Measurements from ENCODE around the gene ZNF189. TPM values are rescaled to one million over a fixed set of nuclear protein-coding genes. Genes with fewer than 3 reads are reported as not detected.

The ZNF189 gene
- total and polyA plus RNA-seq, 4 donors, result 26.2 to 50.0 (median 37.5) TPM

- Histone ChIP-seq H3K27me3 (ENCODE audit: control insufficient read depth, insufficient read depth, low read length) (no peaks in the 10 kb centered on the region), H3K36me3 (ENCODE audit: control insufficient read depth, insufficient read depth, low read length) (no peaks in the 10 kb centered on the region), H3K4me3 (ENCODE audit: low read depth, low read length) (no peak overlapping the region), H3K4me1 (ENCODE audit: control insufficient read depth, insufficient read depth, low read length) (no peaks in the 10 kb centered on the region), H3K27ac (ENCODE audit: low read depth, low read length) (no peak overlapping the region), H3K9me3 (ENCODE audit: control insufficient read depth, insufficient read depth, low read length) (no peaks in the 10 kb centered on the region)
- WGBS (ENCODE audit: insufficient coverage), result 92% methylated on average over 3 of the region's 7 CpGs
- DNase-seq (ENCODE audit: low read depth in 4 of 6, low spot score in 6 of 6), result no peak
Observed at GRCh38 chr9:101429736-101430135, 31.1 kb downstream of the ZNF189 start.

- no peaks in the 10 kb centered on the region for H3K27me3 ChIP-seq (ENCODE audit: control insufficient read depth, insufficient read depth, low read length)
- H3K4me1 ChIP-seq (ENCODE audit: control insufficient read depth, insufficient read depth, low read length), result no peaks in the 10 kb centered on the region
- no peaks in the 10 kb centered on the region for H3K9me3 ChIP-seq (ENCODE audit: control insufficient read depth, insufficient read depth, low read length)
- DNase-seq (ENCODE audit: low read depth in 4 of 6, low spot score in 6 of 6), result no peak
- no peak overlapping the region for H3K4me3 ChIP-seq (ENCODE audit: low read depth, low read length)
- H3K36me3 ChIP-seq (ENCODE audit: control insufficient read depth, insufficient read depth, low read length), result no peaks in the 10 kb centered on the region
- no peak overlapping the region for H3K27ac ChIP-seq (ENCODE audit: low read depth, low read length)
Observed at GRCh38 chr9:101432171-101432570, 33.5 kb downstream of the ZNF189 start.

DNA sequence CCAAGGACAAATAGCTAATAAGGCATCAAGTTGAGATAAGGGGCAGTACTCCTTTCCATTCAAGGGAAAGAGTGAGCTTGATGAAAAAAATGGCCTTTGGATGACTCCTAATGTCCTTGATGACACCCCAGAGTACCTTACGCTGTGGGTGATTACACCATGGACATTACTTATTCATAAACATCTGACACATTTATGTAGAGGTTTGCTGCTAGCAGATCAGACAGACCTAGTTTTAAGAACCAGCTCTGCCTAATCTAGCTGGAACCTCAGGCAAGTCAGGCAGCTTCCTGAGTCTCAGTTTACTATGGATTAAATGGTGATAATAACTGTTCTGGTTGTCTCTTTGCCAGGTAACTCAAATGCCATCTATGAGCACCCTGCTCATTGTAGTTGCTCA is 34.1 kb downstream of the ZNF189 start:
- Histone ChIP-seq H3K27ac (ENCODE audit: low read depth, low read length) (no peak overlapping the region), H3K4me3 (ENCODE audit: low read depth, low read length) (no peak overlapping the region), H3K4me1 (ENCODE audit: control insufficient read depth, insufficient read depth, low read length) (no peaks in the 10 kb centered on the region), H3K36me3 (ENCODE audit: control insufficient read depth, insufficient read depth, low read length) (no peaks in the 10 kb centered on the region), H3K9me3 (ENCODE audit: control insufficient read depth, insufficient read depth, low read length) (no peaks in the 10 kb centered on the region), H3K27me3 (ENCODE audit: control insufficient read depth, insufficient read depth, low read length) (no peaks in the 10 kb centered on the region)
- peak in 1 of 6 donors; percentile 19 for DNase-seq (ENCODE audit: low read depth in 4 of 6, low spot score in 6 of 6)
- WGBS (ENCODE audit: insufficient coverage), result no CpG with 5 or more reads among the region's 1 CpG

- Histone ChIP-seq H3K4me1 (ENCODE audit: control insufficient read depth, insufficient read depth, low read length) (no peaks in the 10 kb centered on the region), H3K9me3 (ENCODE audit: control insufficient read depth, insufficient read depth, low read length) (no peaks in the 10 kb centered on the region), H3K27me3 (ENCODE audit: control insufficient read depth, insufficient read depth, low read length) (no peaks in the 10 kb centered on the region), H3K4me3 (ENCODE audit: low read depth, low read length) (no peak overlapping the region), H3K36me3 (ENCODE audit: control insufficient read depth, insufficient read depth, low read length) (no peaks in the 10 kb centered on the region), H3K27ac (ENCODE audit: low read depth, low read length) (no peak overlapping the region)
- WGBS (ENCODE audit: insufficient coverage), result no CpG with 5 or more reads among the region's 3 CpGs
- DNase-seq (ENCODE audit: low read depth in 4 of 6, low spot score in 6 of 6), result no peak
Observed at GRCh38 chr9:101433229-101433628, 34.6 kb downstream of the ZNF189 start.

GRCh38 chr9:101434998-101435397 is 36.3 kb downstream of the ZNF189 start:
- Histone ChIP-seq H3K27ac (ENCODE audit: low read depth, low read length) (no peak overlapping the region), H3K4me1 (ENCODE audit: control insufficient read depth, insufficient read depth, low read length) (no peaks in the 10 kb centered on the region), H3K27me3 (ENCODE audit: control insufficient read depth, insufficient read depth, low read length) (no peaks in the 10 kb centered on the region), H3K36me3 (ENCODE audit: control insufficient read depth, insufficient read depth, low read length) (no peaks in the 10 kb centered on the region), H3K9me3 (ENCODE audit: control insufficient read depth, insufficient read depth, low read length) (no peaks in the 10 kb centered on the region), H3K4me3 (ENCODE audit: low read depth, low read length) (no peak overlapping the region)
- no CpG with 5 or more reads among the region's 3 CpGs for WGBS (ENCODE audit: insufficient coverage)
- DNase-seq (ENCODE audit: low read depth in 4 of 6, low spot score in 6 of 6), result no peak

- no CpG with 5 or more reads among the region's 2 CpGs for WGBS (ENCODE audit: insufficient coverage)
- H3K4me3 ChIP-seq (ENCODE audit: low read depth, low read length), result no peak within 1 kb of the TSS
- no peaks in the 10 kb centered on the region for H3K36me3 ChIP-seq (ENCODE audit: control insufficient read depth, insufficient read depth, low read length)
- H3K27ac ChIP-seq (ENCODE audit: low read depth, low read length), result no peak within 1 kb of the TSS
- no peaks in the 10 kb centered on the region for H3K4me1 ChIP-seq (ENCODE audit: control insufficient read depth, insufficient read depth, low read length)
- no peak for DNase-seq (ENCODE audit: low read depth in 4 of 6, low spot score in 6 of 6)
- no peaks in the 10 kb centered on the region for H3K27me3 ChIP-seq (ENCODE audit: control insufficient read depth, insufficient read depth, low read length)
- H3K9me3 ChIP-seq (ENCODE audit: control insufficient read depth, insufficient read depth, low read length), result no peaks in the 10 kb centered on the region
Observed at GRCh38 chr9:101435601-101436079, 37.0 kb downstream of the ZNF189 start, which contains the start of gene ALDOB. Gene ALDOB (minus strand): TSS chr9:101435774. CDS start chr9:101430887, 4,887 bp downstream.

DNA sequence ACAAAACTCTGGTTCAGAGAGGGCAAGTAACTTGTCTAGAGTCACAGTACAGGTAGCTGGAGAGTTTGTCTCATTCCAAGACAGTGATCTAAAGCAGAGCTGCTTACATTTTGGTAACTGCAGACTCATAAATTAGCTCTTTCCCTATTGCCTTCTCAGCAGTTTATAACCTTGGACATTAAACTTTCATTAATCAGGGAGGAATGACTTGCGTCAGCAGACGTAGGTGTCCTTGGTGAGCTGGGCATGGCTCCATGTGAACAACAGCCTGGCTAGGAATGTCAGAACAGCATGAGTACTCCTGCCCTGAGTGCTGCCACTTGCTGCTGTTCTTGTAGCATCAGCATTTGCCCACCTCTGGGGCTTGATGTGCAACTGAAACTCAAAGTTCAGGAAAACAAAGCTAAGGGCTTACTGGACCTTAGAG is 39.2 kb downstream of the ZNF189 start:
- H3K9me3 ChIP-seq (ENCODE audit: control insufficient read depth, insufficient read depth, low read length), result no peaks in the 10 kb centered on the region
- 68% methylated on average over 2 of the region's 2 CpGs for WGBS (ENCODE audit: insufficient coverage)
- DNase-seq (ENCODE audit: low read depth in 4 of 6, low spot score in 6 of 6), result peak in 1 of 6 donors; percentile 24

DNA sequence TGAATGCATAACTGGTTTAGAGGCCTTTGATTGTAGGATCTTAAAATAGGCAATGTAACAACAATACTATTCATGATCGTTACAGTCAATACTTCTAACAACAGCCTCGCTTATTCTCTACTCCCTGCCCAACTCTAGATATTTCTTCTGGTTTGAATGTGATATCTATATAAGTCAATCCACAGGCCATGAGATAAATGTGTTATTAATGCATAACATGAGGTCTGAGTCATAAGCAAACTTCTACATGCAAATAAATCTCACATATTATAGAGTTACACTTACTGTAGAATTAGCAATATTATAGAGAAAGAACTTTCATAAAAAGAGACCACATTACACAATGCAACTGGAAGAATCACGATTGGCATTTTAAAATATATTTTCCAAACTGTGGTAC is 39.9 kb downstream of the ZNF189 start:
- Histone ChIP-seq H3K4me3 (ENCODE audit: low read depth, low read length) (no peak overlapping the region), H3K4me1 (ENCODE audit: control insufficient read depth, insufficient read depth, low read length) (peaks cover 5% of the 10 kb centered on the region), H3K27ac (ENCODE audit: low read depth, low read length) (no peak overlapping the region), H3K27me3 (ENCODE audit: control insufficient read depth, insufficient read depth, low read length) (no peaks in the 10 kb centered on the region), H3K9me3 (ENCODE audit: control insufficient read depth, insufficient read depth, low read length) (no peaks in the 10 kb centered on the region), H3K36me3 (ENCODE audit: control insufficient read depth, insufficient read depth, low read length) (no peaks in the 10 kb centered on the region)
- no CpG with 5 or more reads among the region's 3 CpGs for WGBS (ENCODE audit: insufficient coverage)
- DNase-seq (ENCODE audit: low read depth in 4 of 6, low spot score in 6 of 6), result no peak

More for the DNA sequence above, 39.2 kb downstream of the ZNF189 start:
- Histone ChIP-seq H3K27me3 (ENCODE audit: control insufficient read depth, insufficient read depth, low read length) (no peaks in the 10 kb centered on the region), H3K27ac (ENCODE audit: low read depth, low read length) (no peak overlapping the region), H3K4me3 (ENCODE audit: low read depth, low read length) (no peak overlapping the region), H3K36me3 (ENCODE audit: control insufficient read depth, insufficient read depth, low read length) (no peaks in the 10 kb centered on the region), H3K4me1 (ENCODE audit: control insufficient read depth, insufficient read depth, low read length) (no peaks in the 10 kb centered on the region)

GRCh38 chr9:101440714-101441230 is 42.1 kb downstream of the ZNF189 start:
- H3K27me3 ChIP-seq (ENCODE audit: control insufficient read depth, insufficient read depth, low read length), result no peaks in the 10 kb centered on the region
- H3K4me1 ChIP-seq (ENCODE audit: control insufficient read depth, insufficient read depth, low read length), result peaks cover 6% of the 10 kb centered on the region
- WGBS (ENCODE audit: insufficient coverage), result no CpG with 5 or more reads among the region's 3 CpGs
- no peak overlapping the region for H3K27ac ChIP-seq (ENCODE audit: low read depth, low read length)
- H3K36me3 ChIP-seq (ENCODE audit: control insufficient read depth, insufficient read depth, low read length), result no peaks in the 10 kb centered on the region
- no peak for DNase-seq (ENCODE audit: low read depth in 4 of 6, low spot score in 6 of 6)
- H3K9me3 ChIP-seq (ENCODE audit: control insufficient read depth, insufficient read depth, low read length), result no peaks in the 10 kb centered on the region
- no peak overlapping the region for H3K4me3 ChIP-seq (ENCODE audit: low read depth, low read length)

GRCh38 chr9:101442318-101442717 is 43.7 kb downstream of the ZNF189 start:
- Histone ChIP-seq H3K27ac (ENCODE audit: low read depth, low read length) (no peak overlapping the region), H3K36me3 (ENCODE audit: control insufficient read depth, insufficient read depth, low read length) (no peaks in the 10 kb centered on the region), H3K4me3 (ENCODE audit: low read depth, low read length) (no peak overlapping the region), H3K27me3 (ENCODE audit: control insufficient read depth, insufficient read depth, low read length) (no peaks in the 10 kb centered on the region), H3K4me1 (ENCODE audit: control insufficient read depth, insufficient read depth, low read length) (peaks cover 6% of the 10 kb centered on the region), H3K9me3 (ENCODE audit: control insufficient read depth, insufficient read depth, low read length) (no peaks in the 10 kb centered on the region)
- WGBS (ENCODE audit: insufficient coverage), result no CpG with 5 or more reads among the region's 3 CpGs
- no peak for DNase-seq (ENCODE audit: low read depth in 4 of 6, low spot score in 6 of 6)
